H9 (cell line): ENCODE data around the gene TP53TG5. TPM values are rescaled to one million over a fixed set of nuclear protein-coding genes. Genes with fewer than 3 reads are reported as not detected.

Source experiments
- DNase-seq: peaks from one replicate; pipeline ENCODE4 v3.0.0-alpha.2; 2017
- H2AFZ ChIP-seq: one replicate; pipeline ENCODE4 v1.6.1; 2013; ENCODE audit warnings: mild to moderate bottlenecking, low read length, control low read depth, moderate library complexity
- H2AK5ac ChIP-seq: 2 replicates; pipeline ENCODE4 v1.6.1; 2013; ENCODE audit warnings: low read length, control low read depth, mixed read lengths; ENCODE audit not compliant: insufficient read length
- H2BK120ac ChIP-seq: one replicate; pipeline ENCODE4 v1.6.1; 2013; ENCODE audit warnings: low read depth, mild to moderate bottlenecking, low read length, control low read depth, inconsistent platforms; ENCODE audit not compliant: poor library complexity, severe bottlenecking
- H2BK12ac ChIP-seq: 2 replicates; pipeline ENCODE4 v1.6.1; 2013; ENCODE audit warnings: low read length, control low read depth, mixed read lengths, low read depth; ENCODE audit not compliant: insufficient read length
- H2BK15ac ChIP-seq: 2 replicates; pipeline ENCODE4 v1.6.1; 2013; ENCODE audit warnings: low read depth, low read length, control low read depth
- H2BK20ac ChIP-seq: one replicate; pipeline ENCODE4 v1.6.1; 2013; ENCODE audit warnings: low read depth, mild to moderate bottlenecking, low read length, control low read depth, inconsistent platforms; ENCODE audit not compliant: poor library complexity, severe bottlenecking
- H2BK5ac ChIP-seq: 2 replicates; pipeline ENCODE4 v1.6.1; 2013; ENCODE audit warnings: low read length, control low read depth, mixed read lengths; ENCODE audit not compliant: insufficient read length
- H3K14ac ChIP-seq: 2 replicates; pipeline ENCODE4 v1.6.1; 2013; ENCODE audit warnings: low read length, control low read depth; ENCODE audit not compliant: insufficient read depth
- H3K18ac ChIP-seq: 2 replicates; pipeline ENCODE4 v1.6.1; 2013; ENCODE audit warnings: low read depth, mild to moderate bottlenecking, mixed read lengths, low read length, control low read depth; ENCODE audit not compliant: insufficient read length
- H3K23ac ChIP-seq: 2 replicates; pipeline ENCODE4 v1.6.1; 2013; ENCODE audit warnings: low read length, control low read depth, mixed read lengths, low read depth; ENCODE audit not compliant: insufficient read length
- H3K23me2 ChIP-seq: 2 replicates; pipeline ENCODE4 v1.6.1; 2013; ENCODE audit warnings: low read depth, mild to moderate bottlenecking, mixed read lengths, low read length, control low read depth; ENCODE audit not compliant: insufficient read length, poor library complexity, severe bottlenecking
- H3K27ac ChIP-seq: 2 replicates; pipeline ENCODE4 v1.5.1; 2013; ENCODE audit warnings: low read length, control low read depth, mixed read lengths, low read depth; ENCODE audit not compliant: insufficient read length
- H3K27me3 ChIP-seq: 2 replicates; pipeline ENCODE4 v1.6.1; 2013; ENCODE audit warnings: low read length, control low read depth, inconsistent platforms; ENCODE audit not compliant: insufficient read depth
- H3K4ac ChIP-seq: 2 replicates; pipeline ENCODE4 v1.6.1; 2013; ENCODE audit warnings: low read depth, mild to moderate bottlenecking, control low read depth, inconsistent platforms, low read length, moderate library complexity
- H3K4me1 ChIP-seq: 2 replicates; pipeline ENCODE4 v1.6.1; 2013; ENCODE audit warnings: low read length, control low read depth, inconsistent platforms; ENCODE audit not compliant: insufficient read depth
- H3K4me2 ChIP-seq: 2 replicates; pipeline ENCODE4 v1.6.1; 2013; ENCODE audit warnings: low read length, control low read depth, mixed read lengths; ENCODE audit not compliant: insufficient read length, insufficient read depth
- H3K56ac ChIP-seq: 2 replicates; pipeline ENCODE4 v1.6.1; 2013; ENCODE audit warnings: low read depth, mild to moderate bottlenecking, mixed read lengths, low read length, control low read depth; ENCODE audit not compliant: insufficient read length
- H3K79me1 ChIP-seq: 2 replicates; pipeline ENCODE4 v1.6.1; 2013; ENCODE audit warnings: low read depth, mild to moderate bottlenecking, moderate library complexity, low read length, control low read depth, inconsistent platforms; ENCODE audit not compliant: insufficient read depth, poor library complexity, severe bottlenecking
- H3K79me2 ChIP-seq: 2 replicates; pipeline ENCODE4 v1.6.1; 2013; ENCODE audit warnings: low read length, control low read depth, inconsistent platforms; ENCODE audit not compliant: insufficient read depth
- H3K9ac ChIP-seq: 2 replicates; pipeline ENCODE4 v1.6.1; 2013; ENCODE audit warnings: low read length, control low read depth, mixed read lengths; ENCODE audit not compliant: insufficient read length; ENCODE audit errors: extremely low read depth
- H3K9me3 ChIP-seq: one replicate; pipeline ENCODE4 v1.6.1; 2013; ENCODE audit warnings: low read depth, low read length, inconsistent platforms; ENCODE audit not compliant: control insufficient read depth
- H3T11ph ChIP-seq: one replicate; pipeline ENCODE4 v1.6.1; 2013; ENCODE audit warnings: mild to moderate bottlenecking, low read length, control low read depth, inconsistent platforms
- H4K20me1 ChIP-seq: one replicate; pipeline ENCODE4 v1.6.1; 2013; ENCODE audit not compliant: control insufficient read depth, insufficient read length, insufficient read depth
- H4K5ac ChIP-seq: 2 replicates; pipeline ENCODE4 v1.6.1; 2013; ENCODE audit warnings: low read depth, mild to moderate bottlenecking, mixed read lengths, low read length, control low read depth; ENCODE audit not compliant: insufficient read length
- H4K8ac ChIP-seq: replicated peaks from 2 replicates; pipeline ENCODE4 v1.6.1; 2013; ENCODE audit warnings: low read length, control low read depth, mixed read lengths, low read depth; ENCODE audit not compliant: insufficient read length
- H4K91ac ChIP-seq: 2 replicates; pipeline ENCODE4 v1.6.1; 2013; ENCODE audit warnings: low read depth, mild to moderate bottlenecking, moderate library complexity, mixed read lengths, low read length, control low read depth; ENCODE audit not compliant: insufficient read length
- H3K27ac Mint-ChIP-seq, 3 experiments: 2 replicates in 2 of 3; 3 replicates in 1 of 3; pipeline ENCODE4 v1.8.0; 2020 to 2021; ENCODE audit warnings: mixed read lengths in 3 of 3, mild to moderate bottlenecking in 1 of 3, moderate library complexity in 1 of 3
- H3K27me3 Mint-ChIP-seq: 2 replicates; pipeline ENCODE4 v1.8.0; 2021; ENCODE audit warnings: low read depth, mild to moderate bottlenecking, moderate library complexity, mixed read lengths
- H3K36me3 Mint-ChIP-seq, 3 experiments: 2 replicates in 2 of 3; 3 replicates in 1 of 3; pipeline ENCODE4 v1.8.0; 2020 to 2021; ENCODE audit warnings: low read depth in 3 of 3, mixed read lengths in 3 of 3; ENCODE audit not compliant: insufficient read depth in 1 of 3
- H3K4me1 Mint-ChIP-seq, 2 experiments: 2 replicates each; pipeline ENCODE4 v1.8.0; 2020; ENCODE audit warnings: mixed read lengths in 2 of 2
- H3K4me3 Mint-ChIP-seq, 2 experiments: 2 replicates in 1 of 2; 3 replicates in 1 of 2; pipeline ENCODE4 v1.8.0; 2020 to 2021; ENCODE audit warnings: mild to moderate bottlenecking in 2 of 2, mixed read lengths in 2 of 2, moderate library complexity in 1 of 2
- H3K9me3 Mint-ChIP-seq, 2 experiments: 2 replicates in 1 of 2; 3 replicates in 1 of 2; pipeline ENCODE4 v1.8.0; 2020; ENCODE audit warnings: mild to moderate bottlenecking in 2 of 2, mixed read lengths in 2 of 2, moderate library complexity in 1 of 2
- CTCF ChIP-seq: fragments of 200-600 bp; sonication (generic); conservative IDR thresholded peaks from 3 replicates; pipeline ENCODE4 v1.8.0; 2021; ENCODE audit warnings: antibody characterized with exemption, mild to moderate bottlenecking
- WGBS: extraction: QIAGEN DNeasy Blood & Tissue Kit; methylation state at CpG from one replicate; pipeline ENCODE4 v1.1.7; 2013; ENCODE audit warnings: missing lambda C conversion rate, low lambda C conversion rate, mixed read lengths; ENCODE audit not compliant: insufficient read length; ENCODE audit errors: extremely low coverage; 5-methylcytosine and 5-hydroxymethylcytosine counted together
- total RNA-seq: library from RNA; stranded (reverse); gene quantifications from 2 replicates; pipeline ENCODE4 v1.2.1, GENCODE V29; 2021

TP53TG5 gene
- total RNA-seq, 1 experiment from 2014 or later: not detected

GRCh38 chr20:45405571-45406259 is 27.6 kb upstream of the TP53TG5 start:
- peaks cover 44% of the 10 kb centered on the region for H3K27me3 Mint-ChIP-seq
- Histone ChIP-seq H2BK15ac (no peak overlapping the region), H3K14ac (peak overlapping the region; percentile 71; the same call in 1 of the 2 replicates), H3K79me2 (no peaks in the 10 kb centered on the region), H3T11ph (no peak overlapping the region), H2BK120ac (no peak overlapping the region), H3K79me1 (no peaks in the 10 kb centered on the region), H3K23ac (no peak overlapping the region), H4K20me1 (no peaks in the 10 kb centered on the region), H3K23me2 (peaks cover 21% of the 10 kb centered on the region), H2BK20ac (no peak overlapping the region), H2AFZ (no peak overlapping the region), H3K27ac (no peak overlapping the region), H2AK5ac (no peak overlapping the region), H2BK5ac (no peak overlapping the region), H4K5ac (no peak overlapping the region), H3K4me1 (peaks cover 3% of the 10 kb centered on the region; the same call in 1 of the 2 replicates), H3K4ac (no peak overlapping the region), H3K27me3 (peaks cover 4% of the 10 kb centered on the region; the same call in 1 of the 2 replicates), H3K9ac (peak overlapping the region; percentile 20), H4K8ac (no peak overlapping the region), H3K56ac (no peak overlapping the region), H4K91ac (no peak overlapping the region), H2BK12ac (no peak overlapping the region), H3K9me3 (no peaks in the 10 kb centered on the region), H3K18ac (peak overlapping the region; percentile 1), H3K4me2 (peak overlapping the region; percentile 97)
- H3K36me3 Mint-ChIP-seq: peaks cover 14 to 26% (median 17%) of the 10 kb centered on the region in 3 experiments
- no peak overlapping the region for H3K27ac Mint-ChIP-seq
- peak overlapping the region; percentile 88 to 92 for H3K4me3 Mint-ChIP-seq
- peaks cover 12 to 14% of the 10 kb centered on the region in 2 experiments for H3K9me3 Mint-ChIP-seq
- DNase-seq: peak; percentile 40
- TF ChIP-seq CTCF: no peak
- no CpG with 5 or more reads among the region's 49 CpGs for WGBS
- H3K4me1 Mint-ChIP-seq: peaks cover 12 to 15% of the 10 kb centered on the region in 2 experiments
